RPMI7951 (cell line): ENCODE measurements around the gene WWC1. TPM values are rescaled to one million over a fixed set of nuclear protein-coding genes. Genes with fewer than 3 reads are reported as not detected.

Experiments used
- DNase-seq: peaks from one replicate; pipeline ENCODE4 v3.0.0-alpha.2; 2012; ENCODE audit warnings: low read depth
- total RNA-seq: library from RNA; depleted of rRNA; stranded (reverse); fragments of >200 nt; shearing (Covaris generic); gene quantifications from 2 replicates; pipeline ENCODE4 v1.2.3, GENCODE V29; 2014

WWC1 gene
- total RNA-seq, 1 experiment from 2014 or later: 0.24 TPM

DNA sequence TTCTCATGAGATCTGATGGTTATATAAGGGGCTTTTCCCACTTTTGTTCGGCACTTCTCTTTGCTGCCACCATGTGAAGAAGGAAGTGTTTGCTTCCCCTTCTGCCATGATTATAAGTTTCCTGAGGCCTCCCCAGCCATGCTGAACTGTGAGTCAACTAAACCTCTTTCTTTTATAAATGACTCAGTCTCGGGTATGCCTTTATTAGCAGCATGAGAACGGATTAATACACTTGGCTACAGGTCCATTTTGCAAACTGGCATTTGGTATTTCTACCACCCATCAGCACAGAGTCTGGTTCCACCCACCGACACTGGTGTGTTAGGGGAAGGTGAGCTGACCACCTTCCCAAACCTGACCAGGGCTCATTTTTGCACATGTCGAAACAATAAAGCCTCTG is 146.9 kb downstream of the WWC1 start:
- DNase-seq: no peak

DNA sequence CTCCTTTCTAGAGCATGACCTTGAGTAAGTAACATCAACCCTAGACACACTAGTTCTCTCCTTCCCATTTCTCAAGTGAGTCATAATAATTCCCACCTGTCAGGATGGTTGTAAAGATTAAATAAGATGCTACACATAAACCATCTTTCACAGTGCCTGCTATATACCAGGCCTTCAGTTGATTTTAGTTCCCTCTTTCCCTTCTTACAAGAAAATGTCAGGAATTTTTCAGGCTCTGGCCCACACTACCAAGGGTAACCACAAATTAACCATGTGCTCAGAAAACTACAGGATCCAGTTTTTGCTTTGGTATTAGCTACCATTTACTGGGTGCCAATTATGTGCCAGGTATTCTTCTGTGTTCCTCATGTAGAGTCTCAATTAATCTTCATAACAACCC is 152.1 kb downstream of the WWC1 start:
- DNase-seq: no peak

DNA sequence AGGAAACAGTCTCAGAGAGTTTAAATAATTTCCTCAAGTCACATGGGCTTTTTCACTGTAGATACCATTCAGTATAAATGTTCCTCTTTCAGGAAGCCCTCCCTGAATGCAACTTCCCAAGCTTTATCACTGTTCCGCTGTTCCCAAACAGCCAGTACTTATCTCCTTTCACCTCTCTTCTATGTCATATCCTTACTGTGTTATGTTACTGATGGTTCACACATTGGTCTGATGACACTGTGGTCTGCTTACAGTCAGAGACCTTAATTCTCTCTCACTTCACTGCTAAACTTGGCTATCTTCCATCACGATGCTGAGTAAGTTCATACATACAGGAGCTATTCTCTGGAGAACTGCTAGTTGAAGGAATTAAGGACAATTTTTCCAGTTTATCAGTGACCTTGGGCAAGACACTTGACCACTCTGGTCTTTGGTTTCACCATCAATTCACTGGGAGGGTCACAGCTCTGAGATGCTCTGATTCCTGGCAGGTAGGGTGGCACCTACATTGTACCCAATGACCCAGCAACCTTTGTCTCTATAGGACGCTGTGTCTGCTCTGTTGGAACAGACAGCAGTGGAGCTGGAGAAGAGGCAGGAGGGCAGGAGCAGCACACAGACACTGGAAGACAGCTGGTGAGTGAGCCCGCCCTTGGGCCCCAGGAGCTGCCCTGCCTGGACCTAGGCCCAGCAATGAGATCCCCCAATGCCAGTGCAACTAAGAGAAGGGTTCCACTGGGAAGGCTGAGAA is 152.7 kb downstream of the WWC1 start:
- DNase-seq: no peak

DNA sequence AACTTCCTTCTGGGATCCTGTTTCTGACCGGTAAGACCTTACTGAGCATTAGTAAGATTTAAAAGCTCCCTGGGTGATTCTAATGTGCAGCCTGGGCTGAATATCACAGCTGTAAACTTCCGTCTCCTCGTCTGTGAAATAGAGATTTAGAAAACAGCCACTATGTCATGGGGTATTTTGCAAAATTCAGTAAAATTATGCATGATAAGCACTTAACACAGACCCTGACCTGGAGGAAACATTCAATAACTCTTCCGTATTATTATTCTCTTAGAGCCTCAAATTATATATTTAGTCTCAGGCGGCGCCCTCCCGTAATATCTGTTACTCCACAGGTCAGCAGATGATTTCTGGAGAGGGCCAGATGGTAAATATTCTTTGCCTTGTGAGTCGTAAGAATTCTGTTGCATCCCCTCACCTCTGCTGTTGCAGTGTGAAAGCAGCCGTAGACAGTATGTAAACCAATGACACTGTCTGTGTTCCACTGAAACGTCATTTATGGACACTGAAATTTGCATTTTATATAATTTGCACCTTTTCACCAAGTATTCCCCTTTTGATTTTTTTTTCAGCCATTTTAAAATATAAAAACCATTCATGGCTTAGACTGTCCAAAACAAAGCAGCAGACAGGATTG is 155.7 kb downstream of the WWC1 start:
- DNase-seq: no peak

DNA sequence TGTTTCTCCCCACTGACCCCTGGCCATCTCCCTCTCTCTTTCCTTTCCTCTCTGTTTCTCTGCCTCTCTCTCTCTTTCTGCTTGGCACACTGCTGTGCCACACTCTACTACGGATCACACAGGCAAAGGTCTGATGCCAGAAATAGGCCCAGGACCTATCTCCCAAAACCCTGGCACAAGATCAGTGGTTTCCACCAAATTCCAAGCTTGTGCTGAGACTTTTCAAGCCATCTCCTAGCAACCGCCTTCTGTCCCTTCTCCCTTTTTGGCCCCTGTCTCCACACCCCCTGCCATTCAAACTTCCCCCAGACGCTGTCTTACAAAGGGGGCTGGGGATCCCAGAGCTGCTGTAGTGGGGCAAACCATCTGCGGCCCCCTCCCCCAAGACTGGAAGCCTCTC is 156.4 kb downstream of the WWC1 start:
- no peak for DNase-seq

DNA sequence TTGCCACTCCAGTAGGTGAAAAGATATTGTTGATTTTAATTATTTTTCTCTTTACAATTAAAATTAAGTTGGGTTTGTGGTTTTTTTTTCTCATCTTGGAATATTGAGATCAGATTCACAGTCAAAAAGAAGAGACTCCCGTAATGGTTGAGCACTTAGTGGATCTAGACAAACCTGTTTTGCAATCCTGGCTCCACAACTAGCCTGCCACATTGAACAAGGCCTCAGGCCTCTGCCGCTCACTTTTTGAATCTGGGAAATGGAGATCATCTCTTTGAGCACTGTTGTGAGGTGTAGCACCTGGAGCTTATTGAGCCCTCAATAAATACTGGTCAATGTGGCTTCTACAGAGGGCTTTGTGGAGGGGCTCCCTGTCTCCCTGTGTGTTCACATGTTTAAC is 157.7 kb downstream of the WWC1 start:
- no peak for DNase-seq

DNA sequence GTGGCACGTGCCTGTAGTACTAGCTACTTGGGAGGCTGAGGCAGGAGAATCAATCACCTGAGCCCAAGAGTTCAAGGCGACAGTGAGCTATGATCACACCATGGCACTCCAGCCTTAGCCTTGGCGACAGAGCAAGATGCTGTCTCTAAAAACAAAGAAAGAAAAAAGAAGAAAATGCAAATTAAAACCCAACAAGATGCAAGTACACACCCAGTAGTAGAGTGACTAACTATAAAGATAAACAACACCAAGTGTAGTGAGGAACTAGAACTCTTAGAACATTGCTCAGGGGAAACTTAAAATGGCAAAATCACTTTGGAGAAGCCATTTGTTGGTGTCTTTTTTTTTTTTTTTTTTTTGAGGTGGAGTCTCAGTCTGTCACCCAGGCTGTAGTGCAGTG is 160.1 kb downstream of the WWC1 start:
- DNase-seq: no peak

DNA sequence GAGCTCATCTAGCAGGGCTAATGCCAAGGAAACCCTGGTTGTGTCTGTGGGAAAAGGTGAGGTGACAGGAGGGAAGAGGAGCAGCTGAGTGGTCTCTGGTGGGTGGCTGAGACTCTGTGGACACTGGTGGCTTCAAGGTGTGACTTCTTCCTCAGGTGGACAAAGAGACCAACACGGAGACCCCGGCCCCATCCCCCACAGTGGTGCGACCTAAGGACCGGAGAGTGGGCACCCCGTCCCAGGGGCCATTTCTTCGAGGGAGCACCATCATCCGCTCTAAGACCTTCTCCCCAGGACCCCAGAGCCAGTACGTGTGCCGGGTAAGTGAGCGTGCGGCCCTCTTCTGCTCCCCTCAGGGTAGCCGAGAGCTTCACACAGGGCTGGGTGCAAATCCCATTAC is 163.8 kb downstream of the WWC1 start:
- DNase-seq: no peak

DNA sequence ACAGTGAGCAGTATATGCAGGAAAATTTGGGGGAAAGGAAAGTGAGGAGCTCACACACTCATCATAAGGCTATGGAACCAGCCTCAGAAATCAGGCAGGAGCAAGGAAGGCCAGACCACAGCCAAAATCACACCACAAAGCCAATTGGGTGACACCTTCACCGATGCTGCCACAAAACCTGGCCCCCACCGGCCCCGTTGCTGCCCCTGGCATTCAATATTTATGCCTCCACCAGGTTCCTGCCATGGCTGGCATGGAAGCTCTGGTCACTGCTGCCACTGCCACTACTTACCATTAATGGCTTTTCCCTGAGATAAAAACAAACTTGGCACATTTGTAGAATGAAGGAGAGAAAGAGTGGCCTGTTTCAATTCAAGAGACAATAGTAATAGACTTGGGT is 166.1 kb downstream of the WWC1 start:
- no peak for DNase-seq

DNA sequence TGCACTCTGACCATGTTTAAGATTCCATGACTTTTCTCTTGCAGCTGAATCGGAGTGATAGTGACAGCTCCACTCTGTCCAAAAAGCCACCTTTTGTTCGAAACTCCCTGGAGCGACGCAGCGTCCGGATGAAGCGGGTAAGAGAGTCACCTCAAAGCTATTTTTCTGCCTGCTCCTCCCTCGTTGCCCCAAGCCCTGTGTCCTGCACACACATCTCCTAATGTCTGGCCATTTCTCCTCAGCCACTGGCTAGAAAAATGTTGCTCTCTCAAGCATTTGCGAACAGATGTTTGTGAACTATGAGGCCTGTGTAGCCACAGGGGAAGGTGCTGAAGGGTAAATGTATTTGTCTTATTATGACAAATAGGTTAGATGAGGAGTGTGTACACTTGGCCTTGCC is 169.2 kb downstream of the WWC1 start:
- DNase-seq: no peak

DNA sequence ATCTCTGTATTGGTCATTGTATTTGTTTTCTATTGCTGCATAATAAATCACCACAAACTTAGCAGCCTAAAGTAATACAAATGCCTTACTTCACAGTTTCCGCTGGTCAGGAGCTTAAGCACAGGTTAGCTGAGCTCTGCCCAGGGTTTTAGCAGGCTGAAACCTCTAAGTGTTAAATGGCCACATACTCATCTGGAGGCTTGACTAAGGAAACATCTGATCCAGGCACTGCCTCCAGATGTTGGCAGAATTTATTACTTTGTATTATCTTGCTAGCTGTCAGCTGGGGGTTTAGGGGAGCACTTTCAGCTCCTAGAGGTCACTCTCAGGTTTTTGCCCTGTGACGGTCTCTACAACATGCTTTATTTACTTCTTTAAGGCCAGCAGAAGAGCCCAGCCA is 171.6 kb downstream of the WWC1 start:
- DNase-seq: no peak

DNA sequence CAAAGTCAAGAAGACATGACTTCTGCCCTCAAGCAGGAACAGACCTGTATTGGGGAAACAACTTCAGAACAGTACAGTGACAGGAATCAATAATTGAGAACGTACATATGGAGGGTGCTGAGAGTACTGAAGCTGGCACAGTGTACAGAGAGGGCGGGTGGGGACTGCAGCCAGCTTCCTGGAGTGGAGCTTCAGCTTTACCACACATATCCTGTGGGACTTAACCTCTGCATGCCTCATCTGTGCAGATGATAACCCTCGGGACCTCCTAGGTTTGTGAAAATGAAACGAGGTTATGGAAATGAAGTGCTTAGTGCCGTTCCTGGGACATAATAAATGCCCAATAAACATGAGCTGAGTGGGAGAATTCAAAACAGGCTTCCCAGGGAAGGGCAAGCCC is 172.8 kb downstream of the WWC1 start:
- no peak for DNase-seq

DNA sequence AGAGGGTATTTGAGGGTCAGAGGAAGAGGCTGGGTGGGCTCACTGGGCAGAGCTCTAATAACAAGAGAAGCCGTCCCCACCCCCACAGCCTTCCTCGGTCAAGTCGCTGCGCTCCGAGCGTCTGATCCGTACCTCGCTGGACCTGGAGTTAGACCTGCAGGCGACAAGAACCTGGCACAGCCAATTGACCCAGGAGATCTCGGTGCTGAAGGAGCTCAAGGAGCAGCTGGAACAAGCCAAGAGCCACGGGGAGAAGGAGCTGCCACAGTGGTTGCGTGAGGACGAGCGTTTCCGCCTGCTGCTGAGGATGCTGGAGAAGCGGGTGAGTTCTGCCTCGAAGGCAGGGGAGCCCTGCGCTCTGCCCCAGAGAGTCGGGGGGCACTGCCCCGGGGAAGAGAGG is 173.2 kb downstream of the WWC1 start:
- no peak for DNase-seq

DNA sequence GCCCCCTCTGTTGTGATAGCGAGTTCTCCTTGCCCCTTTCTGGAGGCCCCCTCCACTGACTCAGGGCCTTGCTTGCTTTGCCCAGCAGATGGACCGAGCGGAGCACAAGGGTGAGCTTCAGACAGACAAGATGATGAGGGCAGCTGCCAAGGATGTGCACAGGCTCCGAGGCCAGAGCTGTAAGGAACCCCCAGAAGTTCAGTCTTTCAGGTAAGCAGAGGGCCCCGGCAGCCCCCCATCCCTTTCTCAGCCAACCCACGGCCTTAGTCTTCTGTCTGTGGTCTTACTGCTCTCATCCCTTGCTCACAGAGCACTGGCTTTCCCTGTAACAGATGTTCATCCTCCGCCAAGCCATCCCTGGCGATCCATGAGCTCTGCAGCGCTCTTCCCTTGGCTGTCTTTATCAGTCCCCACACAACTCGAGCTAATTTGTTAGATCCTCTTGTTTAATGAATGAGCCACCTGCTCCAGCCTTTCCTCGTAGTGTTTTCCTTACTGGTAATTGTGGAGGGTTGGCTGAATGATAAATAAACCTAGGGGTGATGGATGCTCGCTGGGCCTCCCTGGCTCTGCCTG is 176.4 kb downstream of the WWC1 start:
- DNase-seq: no peak

DNA sequence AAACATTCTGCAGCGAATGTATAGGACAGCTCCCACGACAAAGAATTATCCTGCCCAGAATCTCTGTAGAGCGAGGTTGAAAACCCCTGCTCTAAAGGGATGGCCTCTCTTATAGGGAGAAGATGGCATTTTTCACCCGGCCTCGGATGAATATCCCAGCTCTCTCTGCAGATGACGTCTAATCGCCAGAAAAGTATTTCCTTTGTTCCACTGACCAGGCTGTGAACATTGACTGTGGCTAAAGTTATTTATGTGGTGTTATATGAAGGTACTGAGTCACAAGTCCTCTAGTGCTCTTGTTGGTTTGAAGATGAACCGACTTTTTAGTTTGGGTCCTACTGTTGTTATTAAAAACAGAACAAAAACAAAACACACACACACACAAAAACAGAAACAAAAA is 177.4 kb downstream of the WWC1 start:
- peak; percentile 32 for DNase-seq

DNA sequence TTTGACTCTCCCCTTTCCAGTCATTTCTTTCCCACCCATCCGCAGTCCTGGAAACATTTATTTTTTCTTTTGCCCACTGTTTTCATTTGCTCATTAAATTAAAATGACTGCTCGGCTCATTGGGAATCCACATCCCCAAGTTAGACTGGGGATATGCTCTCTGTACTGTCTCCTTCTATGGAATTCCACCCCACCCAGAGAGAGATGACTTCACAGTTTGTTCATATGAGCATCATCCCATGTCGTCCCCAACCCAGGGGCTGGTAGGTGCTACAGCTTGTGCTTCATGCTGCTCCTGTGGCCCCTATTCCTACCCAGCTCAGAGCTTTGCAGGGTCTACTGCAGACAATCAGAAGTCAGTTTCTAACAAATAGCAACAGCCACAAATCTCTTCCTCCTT is 178.4 kb downstream of the WWC1 start:
- DNase-seq: no peak

DNA sequence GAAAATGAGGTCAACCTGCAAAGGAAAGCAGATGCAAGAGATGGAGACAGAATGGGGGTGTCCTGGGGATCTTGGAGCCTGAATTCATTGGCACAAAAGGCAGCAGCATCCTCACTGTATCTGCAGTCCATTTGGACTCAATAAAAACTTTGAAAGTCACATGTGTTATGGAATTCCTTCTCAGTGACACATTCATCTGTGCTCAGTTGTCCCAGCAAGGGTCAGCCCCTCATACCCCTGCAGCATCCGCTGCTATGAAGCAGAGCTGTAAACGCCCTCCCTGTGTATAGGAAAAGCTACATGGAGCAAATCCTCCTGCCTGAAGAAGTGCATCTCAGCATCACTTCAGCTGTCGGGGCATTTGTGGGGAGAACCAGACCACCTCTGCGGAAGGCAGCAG is 180.3 kb downstream of the WWC1 start:
- DNase-seq: peak; percentile 42

DNA sequence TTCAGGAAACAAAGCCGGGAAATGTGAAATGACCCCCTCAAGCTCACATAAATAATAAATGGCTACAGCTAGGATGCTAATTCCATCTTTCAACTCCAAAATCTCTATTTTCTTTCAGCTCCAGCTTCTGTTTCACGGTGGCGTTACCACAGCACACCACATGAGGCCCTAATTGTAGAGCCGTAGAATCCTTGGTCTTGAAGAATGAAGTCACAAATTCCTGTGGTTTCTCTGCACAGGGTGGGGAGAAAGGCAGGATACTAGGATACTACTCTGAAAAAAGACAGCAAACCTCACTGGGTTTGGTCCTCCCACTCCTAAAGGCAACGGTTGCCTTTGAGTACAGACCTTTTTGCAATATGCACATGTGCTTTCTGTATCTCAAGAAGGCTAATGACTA is 180.9 kb downstream of the WWC1 start:
- peak; percentile 88 for DNase-seq

DNA sequence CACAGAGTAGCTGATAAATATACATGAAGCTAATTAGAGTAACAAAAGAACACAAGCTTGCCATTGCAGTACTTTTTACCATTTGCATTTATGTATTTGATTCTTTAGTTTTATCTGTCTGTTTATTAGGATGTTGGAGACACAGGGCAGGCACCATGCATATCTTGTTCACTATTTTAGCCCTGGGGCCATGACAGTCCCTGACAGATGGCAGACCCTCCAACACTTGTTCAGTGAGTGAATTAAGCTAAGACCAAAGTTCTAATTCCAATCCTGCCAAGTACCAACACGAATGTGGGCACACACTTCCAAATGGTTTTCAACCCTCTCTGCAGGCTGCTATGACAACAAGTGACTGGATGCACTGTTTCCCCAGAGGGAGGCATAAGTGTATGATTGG is 182.9 kb downstream of the WWC1 start:
- no peak for DNase-seq

DNA sequence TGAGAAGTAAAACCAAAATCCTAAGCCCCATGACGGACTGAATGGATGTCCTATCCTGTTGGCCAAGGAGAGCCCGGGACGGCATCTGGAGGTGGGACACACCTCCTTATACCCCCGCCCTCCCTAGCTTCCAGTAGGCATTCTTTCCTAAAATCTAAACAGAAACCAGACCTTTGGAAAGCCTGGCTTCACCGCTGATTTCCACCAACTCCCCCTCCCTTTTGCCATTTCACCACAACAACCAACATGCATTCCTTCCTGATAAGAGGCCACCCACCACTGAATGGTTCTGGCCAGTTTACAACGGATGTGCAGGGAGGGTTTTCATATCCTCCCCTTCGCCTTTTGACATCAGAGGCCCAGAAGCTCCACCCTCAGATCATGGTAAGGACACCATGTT is 185.6 kb downstream of the WWC1 start:
- peak; percentile 61 for DNase-seq

DNA sequence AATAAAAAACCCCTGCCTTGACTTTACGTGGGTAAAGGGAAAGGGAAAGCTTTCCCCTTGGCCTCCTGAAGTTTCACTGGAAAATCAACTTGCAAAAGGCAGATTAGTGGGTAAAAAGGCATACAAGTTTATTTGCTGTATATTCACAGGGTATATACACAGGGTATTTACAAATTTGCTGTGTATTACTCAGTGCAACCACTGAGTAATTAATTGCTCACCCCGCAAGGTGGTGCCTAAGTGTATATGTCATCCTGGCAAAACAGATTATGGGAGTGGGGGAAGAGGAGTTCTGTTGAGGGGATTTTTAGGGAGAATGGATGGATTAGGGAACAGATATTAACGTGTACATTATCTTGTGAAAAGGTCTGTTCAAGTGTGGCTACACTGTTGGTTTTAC is 187.7 kb downstream of the WWC1 start:
- no peak for DNase-seq

DNA sequence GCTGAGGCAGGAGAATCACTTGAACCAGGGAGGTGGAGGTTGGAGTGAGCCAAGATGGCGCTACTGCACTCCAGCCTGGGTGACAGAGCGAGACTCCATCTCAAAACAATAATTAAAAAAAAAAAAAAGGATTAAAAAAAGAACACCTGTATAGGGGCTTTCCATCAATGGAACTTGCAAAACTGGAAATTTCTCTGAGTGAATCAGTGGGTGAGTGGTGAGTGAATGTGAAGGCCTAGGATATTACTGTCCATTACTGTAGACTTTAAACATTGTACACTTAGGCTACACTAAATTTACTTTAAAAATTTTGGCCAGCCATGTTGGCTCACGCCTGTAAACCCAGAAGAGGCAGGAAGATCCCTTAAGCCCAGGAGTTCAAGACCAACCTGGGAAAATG is 189.2 kb downstream of the WWC1 start:
- no peak for DNase-seq

DNA sequence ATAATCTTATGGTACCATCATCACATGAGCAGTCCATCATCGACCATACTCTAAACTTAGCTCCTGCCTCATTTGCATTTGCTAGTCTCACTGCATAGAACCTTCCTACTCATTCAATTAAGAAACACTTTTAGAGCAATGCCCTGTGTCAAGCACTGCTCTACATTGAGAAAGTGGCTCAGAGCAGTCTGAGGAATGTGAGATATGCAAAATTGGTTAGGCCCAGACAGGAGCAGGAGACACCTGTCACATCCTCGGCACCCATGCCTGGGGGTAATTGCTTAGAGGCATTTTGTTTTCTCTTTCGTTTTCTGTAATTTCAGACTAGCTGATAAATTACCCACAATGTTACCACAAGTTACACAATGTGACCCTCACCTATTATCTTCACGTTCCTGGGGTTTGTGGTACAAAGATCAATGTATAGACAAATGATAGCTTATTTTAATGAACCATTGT is 189.9 kb downstream of the WWC1 start:
- DNase-seq: no peak
